ENCODE data around the gene SMIM41.

- TF ChIP-seq GATA2 (IDR thresholded peaks at IDR 0.05; ENCODE audit: low read depth, low read length), result no peak
- no peak for TF ChIP-seq GATA3 (IDR thresholded peaks at IDR 0.05; ENCODE audit: low read depth, low read length)
These were observed 22.5 kb upstream of the SMIM41 start for GRCh38 chr12:52056801-52057637.
